HEK293 (cell line): ENCODE data around the gene IRF8.

Experiments used
- CTCF ChIA-PET: fragments of 350-600 bp; formaldehyde crosslinking; extraction: SDS; loops from one replicate; lab custom pipeline; 2021; ENCODE audit warnings: antibody characterized with exemption; lab: Yijun Ruan, JAX
- POLR2A ChIA-PET: fragments of 300-600 bp; formaldehyde crosslinking; extraction: SDS; loops from one replicate; lab custom pipeline; 2020; ENCODE audit warnings: antibody characterized with exemption, inconsistent platforms; lab: Yijun Ruan, JAX
- H3K27ac ChIP-seq: fragments of 200-500 bp; sonication (Bioruptor generic); 2 replicates; pipeline ENCODE4 v1.5.1; 2014; ENCODE audit warnings: low read depth, low read length, control low read depth, inconsistent platforms; ENCODE audit errors: extremely low read depth
- H3K36me3 ChIP-seq, 2 experiments: fragments of 200-500 bp in 1 of 2; sonication (Bioruptor generic) in 1 of 2; 1 replicate in 1 of 2; 2 replicates in 1 of 2; pipeline ENCODE4 v1.5.1; 2014 to 2017; ENCODE audit warnings: inconsistent platforms in 2 of 2, low read length in 2 of 2; ENCODE audit not compliant: control insufficient read depth in 2 of 2, insufficient read depth in 1 of 2
- H3K4me1 ChIP-seq: fragments of 200-500 bp; sonication (Bioruptor generic); 2 replicates; pipeline ENCODE4 v1.5.1; 2014; ENCODE audit warnings: mild to moderate bottlenecking, low read length, inconsistent platforms; ENCODE audit not compliant: control insufficient read depth, insufficient read depth
- H3K4me3 ChIP-seq: 2 replicates; pipeline ENCODE4 v1.5.1; 2011; ENCODE audit warnings: low read depth, mild to moderate bottlenecking, control low read depth, low read length, moderate library complexity
- H3K9me3 ChIP-seq: fragments of 200-500 bp; sonication (Bioruptor generic); 2 replicates; pipeline ENCODE4 v1.5.1; 2014; ENCODE audit warnings: low read depth, low read length, inconsistent platforms; ENCODE audit not compliant: control insufficient read depth, insufficient read depth
- EGR2 ChIP-seq: fragments of 450-650 bp; formaldehyde crosslinking; IDR thresholded peaks from 2 replicates; pipeline ENCODE4 v1.5.1; 2016; ENCODE audit warnings: low read depth, missing biosample characterization, missing genetic modification characterization
- KLF1 ChIP-seq: fragments of 450-650 bp; formaldehyde crosslinking; IDR thresholded peaks from 2 replicates; pipeline ENCODE4 v1.5.1; 2016; ENCODE audit warnings: missing biosample characterization, missing genetic modification characterization
- KLF16 ChIP-seq: fragments of 450-650 bp; formaldehyde crosslinking; IDR thresholded peaks from 2 replicates; pipeline ENCODE4 v1.5.1; 2017; ENCODE audit warnings: missing biosample characterization, missing genetic modification characterization
- SCRT2 ChIP-seq: fragments of 450-650 bp; formaldehyde crosslinking; IDR thresholded peaks from 2 replicates; pipeline ENCODE4 v1.5.1; 2016; ENCODE audit warnings: missing biosample characterization, missing genetic modification characterization
- ZNF121 ChIP-seq: fragments of 450-650 bp; formaldehyde crosslinking; IDR thresholded peaks from 2 replicates; pipeline ENCODE4 v1.5.1; 2016; ENCODE audit warnings: missing biosample characterization, missing genetic modification characterization
- ZNF214 ChIP-seq: fragments of 450-650 bp; formaldehyde crosslinking; IDR thresholded peaks from 2 replicates; pipeline ENCODE4 v1.5.1; 2017; ENCODE audit warnings: missing biosample characterization, mild to moderate bottlenecking, missing genetic modification characterization, borderline replicate concordance
- ZNF350 ChIP-seq: fragments of 450-650 bp; formaldehyde crosslinking; IDR thresholded peaks from 2 replicates; pipeline ENCODE4 v1.5.0; 2017; ENCODE audit warnings: missing biosample characterization, mild to moderate bottlenecking, missing genetic modification characterization
- ZNF501 ChIP-seq: fragments of 450-650 bp; formaldehyde crosslinking; IDR thresholded peaks from 2 replicates; pipeline ENCODE4 v1.5.1; 2016; ENCODE audit warnings: missing biosample characterization, missing genetic modification characterization
- ZNF529 ChIP-seq: fragments of 450-650 bp; formaldehyde crosslinking; IDR thresholded peaks from 2 replicates; pipeline ENCODE4 v1.5.1; 2017; ENCODE audit warnings: missing genetic modification characterization, missing biosample characterization; ENCODE audit not compliant: insufficient replicate concordance
- ZNF544 ChIP-seq: fragments of 450-650 bp; formaldehyde crosslinking; IDR thresholded peaks from 2 replicates; pipeline ENCODE4 v1.5.0; 2017; ENCODE audit warnings: missing biosample characterization, missing genetic modification characterization
- ZNF555 ChIP-seq: fragments of 450-650 bp; formaldehyde crosslinking; conservative IDR thresholded peaks from 2 replicates; pipeline ENCODE4 v1.5.1; 2017; ENCODE audit warnings: missing biosample characterization, mild to moderate bottlenecking, missing genetic modification characterization, inconsistent platforms
- ZNF558 ChIP-seq: fragments of 450-650 bp; formaldehyde crosslinking; IDR thresholded peaks from 2 replicates; pipeline ENCODE4 v1.5.1; 2016; ENCODE audit warnings: missing biosample characterization, missing genetic modification characterization
- ZNF560 ChIP-seq: fragments of 450-650 bp; formaldehyde crosslinking; IDR thresholded peaks from 2 replicates; pipeline ENCODE4 v1.5.1; 2017; ENCODE audit warnings: missing biosample characterization, missing genetic modification characterization, borderline replicate concordance
- ZNF670 ChIP-seq: fragments of 450-650 bp; formaldehyde crosslinking; IDR thresholded peaks from 2 replicates; pipeline ENCODE4 v1.5.1; 2016; ENCODE audit warnings: missing biosample characterization, missing genetic modification characterization, low read depth
- ZNF677 ChIP-seq: fragments of 450-650 bp; IDR thresholded peaks from 2 replicates; pipeline ENCODE4 v1.5.0; 2018; ENCODE audit warnings: missing biosample characterization, mild to moderate bottlenecking, missing genetic modification characterization, moderate library complexity
- ZNF776 ChIP-seq: fragments of 450-650 bp; formaldehyde crosslinking; IDR thresholded peaks from 2 replicates; pipeline ENCODE4 v1.5.0; 2017; ENCODE audit warnings: missing biosample characterization, missing genetic modification characterization, borderline replicate concordance
- ZNF830 ChIP-seq: fragments of 450-650 bp; IDR thresholded peaks from 2 replicates; pipeline ENCODE4 v1.5.0; 2018; ENCODE audit warnings: missing biosample characterization, missing genetic modification characterization, low read depth, mild to moderate bottlenecking, moderate library complexity
- ZSCAN30 ChIP-seq: fragments of 450-650 bp; IDR thresholded peaks from 2 replicates; pipeline ENCODE4 v1.5.1; 2018; ENCODE audit warnings: missing biosample characterization, mild to moderate bottlenecking, missing genetic modification characterization, moderate library complexity
- TF ChIP-seq, protein P1 (sequence below): fragments of 450-650 bp; formaldehyde crosslinking; conservative IDR thresholded peaks from 2 replicates; pipeline ENCODE4 v1.5.1; 2016; ENCODE audit warnings: low read depth, missing biosample characterization, missing genetic modification characterization

The IRF8 gene

DNA sequence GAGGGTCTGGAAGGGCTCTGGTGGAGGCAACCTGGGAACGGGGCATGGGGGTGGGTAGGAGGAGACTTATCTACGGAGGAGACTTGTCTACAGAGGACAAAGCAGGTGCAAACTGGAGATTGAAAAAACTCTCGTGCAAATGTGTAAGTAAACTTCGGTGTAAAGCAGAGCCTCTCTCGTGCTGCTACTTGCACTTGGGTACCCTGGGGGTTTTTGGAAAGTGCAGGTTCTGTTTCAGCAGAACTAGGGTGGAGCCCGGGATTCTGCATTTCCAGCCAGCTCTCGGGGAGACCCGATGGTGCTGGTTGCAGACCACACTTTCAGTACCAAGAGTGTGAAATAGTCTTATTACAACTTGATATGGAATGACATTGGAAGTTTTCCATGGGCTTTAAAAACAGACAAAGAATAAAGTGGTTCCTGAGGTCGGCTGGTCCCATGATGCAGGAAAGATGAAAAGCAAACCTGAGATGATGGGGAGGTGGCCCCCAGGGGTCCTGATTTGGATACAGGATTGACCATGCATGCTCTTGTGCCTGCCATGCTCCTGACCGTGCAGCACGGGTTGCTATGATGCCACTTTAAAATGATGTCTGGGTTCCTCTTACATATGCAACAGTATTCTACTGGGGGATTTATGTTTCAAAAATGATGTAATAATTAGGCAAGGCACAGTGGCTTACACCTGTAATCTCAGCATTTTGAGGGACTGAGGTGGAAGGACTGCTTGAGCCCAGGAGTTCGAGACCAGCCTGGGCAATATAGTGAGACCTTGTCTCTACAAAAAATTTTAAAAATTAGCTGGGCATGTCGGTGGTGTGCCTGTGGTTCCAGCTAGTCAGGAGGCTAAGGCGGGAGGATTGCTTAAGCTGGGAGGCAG is 69.3 kb downstream of the IRF8 start:
- CTCF ChIA-PET: interaction anchor here (1.0 kb wide), 1 partner anchor 39 kb away, joined by 3 read pairs; no protein-coding TSS in a partner anchor
- Histone ChIP-seq H3K27ac (no peak overlapping the region), H3K4me3 (no peak overlapping the region), H3K9me3 (no peaks in the 10 kb centered on the region), H3K36me3 (no peaks in the 10 kb centered on the region), H3K4me1 (no peaks in the 10 kb centered on the region)
- POLR2A ChIA-PET: no interaction called here
- TF ChIP-seq SCRT2 (tag by site-specific recombination) (peak; percentile 65), ZNF560 (tag by site-specific recombination) (no peak), KLF1 (tag by site-specific recombination) (no peak), ZNF529 (no peak), ZNF677 (tag by site-specific recombination) (no peak), KLF16 (tag by site-specific recombination) (no peak)

DNA sequence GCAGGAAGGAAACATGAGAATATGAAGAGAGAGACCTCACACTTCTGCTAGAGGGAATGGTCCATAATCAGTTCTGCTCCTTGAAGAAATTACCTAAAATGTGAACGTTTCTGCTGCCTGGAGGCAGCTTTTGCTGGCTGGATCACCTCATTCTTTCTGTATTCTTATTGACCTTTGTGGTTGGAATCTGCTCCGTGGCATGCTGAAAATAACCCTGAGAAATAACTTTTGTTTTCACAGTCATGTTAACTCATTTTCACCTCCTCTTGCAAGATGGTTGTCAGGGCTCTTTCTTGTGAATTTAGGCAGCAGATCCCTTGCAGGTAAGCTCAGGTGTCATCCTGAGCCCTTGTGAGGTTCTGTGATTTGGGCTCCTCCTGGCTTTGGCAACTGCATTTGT is 70.2 kb downstream of the IRF8 start:
- ChIA-PET CTCF (interaction anchor here (1.0 kb wide), 1 partner anchor 40 kb away, joined by 3 read pairs; no protein-coding TSS in a partner anchor), POLR2A (no interaction called here)
- Histone ChIP-seq H3K4me3 (no peak overlapping the region), H3K36me3 (no peaks in the 10 kb centered on the region), H3K27ac (no peak overlapping the region), H3K4me1 (no peaks in the 10 kb centered on the region), H3K9me3 (no peaks in the 10 kb centered on the region)
- TF ChIP-seq ZNF501: no peak
- TF ChIP-seq, protein P1, sequence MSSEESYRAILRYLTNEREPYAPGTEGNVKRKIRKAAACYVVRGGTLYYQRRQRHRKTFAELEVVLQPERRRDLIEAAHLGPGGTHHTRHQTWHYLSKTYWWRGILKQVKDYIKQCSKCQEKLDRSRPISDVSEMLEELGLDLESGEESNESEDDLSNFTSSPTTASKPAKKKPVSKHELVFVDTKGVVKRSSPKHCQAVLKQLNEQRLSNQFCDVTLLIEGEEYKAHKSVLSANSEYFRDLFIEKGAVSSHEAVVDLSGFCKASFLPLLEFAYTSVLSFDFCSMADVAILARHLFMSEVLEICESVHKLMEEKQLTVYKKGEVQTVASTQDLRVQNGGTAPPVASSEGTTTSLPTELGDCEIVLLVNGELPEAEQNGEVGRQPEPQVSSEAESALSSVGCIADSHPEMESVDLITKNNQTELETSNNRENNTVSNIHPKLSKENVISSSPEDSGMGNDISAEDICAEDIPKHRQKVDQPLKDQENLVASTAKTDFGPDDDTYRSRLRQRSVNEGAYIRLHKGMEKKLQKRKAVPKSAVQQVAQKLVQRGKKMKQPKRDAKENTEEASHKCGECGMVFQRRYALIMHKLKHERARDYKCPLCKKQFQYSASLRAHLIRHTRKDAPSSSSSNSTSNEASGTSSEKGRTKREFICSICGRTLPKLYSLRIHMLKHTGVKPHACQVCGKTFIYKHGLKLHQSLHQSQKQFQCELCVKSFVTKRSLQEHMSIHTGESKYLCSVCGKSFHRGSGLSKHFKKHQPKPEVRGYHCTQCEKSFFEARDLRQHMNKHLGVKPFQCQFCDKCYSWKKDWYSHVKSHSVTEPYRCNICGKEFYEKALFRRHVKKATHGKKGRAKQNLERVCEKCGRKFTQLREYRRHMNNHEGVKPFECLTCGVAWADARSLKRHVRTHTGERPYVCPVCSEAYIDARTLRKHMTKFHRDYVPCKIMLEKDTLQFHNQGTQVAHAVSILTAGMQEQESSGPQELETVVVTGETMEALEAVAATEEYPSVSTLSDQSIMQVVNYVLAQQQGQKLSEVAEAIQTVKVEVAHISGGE: no peak
- no peak for TF ChIP-seq ZSCAN30 (tag by site-specific recombination)
- no peak for TF ChIP-seq ZNF558 (tag by site-specific recombination)
- no peak for TF ChIP-seq EGR2 (tag by site-specific recombination)

DNA sequence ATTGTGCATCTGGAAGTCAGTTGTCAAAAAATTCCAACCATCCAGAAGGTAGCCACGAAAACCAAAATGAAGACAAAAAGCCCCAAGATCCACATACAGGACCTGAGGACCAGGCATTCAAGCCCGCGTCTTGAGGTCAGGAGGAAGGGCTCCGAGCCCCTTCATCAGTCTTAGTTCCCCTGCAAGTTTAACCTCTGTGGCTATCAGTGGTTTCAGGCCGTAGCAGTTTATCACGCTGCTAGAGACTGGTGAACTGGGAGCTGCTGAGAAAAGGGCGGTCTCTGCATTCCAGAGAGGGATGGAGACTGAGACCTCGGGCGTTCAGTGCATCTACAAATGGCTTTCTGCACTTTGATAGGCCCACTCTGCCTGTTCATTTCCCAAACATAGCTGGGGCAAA is 70.6 kb downstream of the IRF8 start:
- Histone ChIP-seq H3K36me3 (no peaks in the 10 kb centered on the region), H3K27ac (no peak overlapping the region), H3K4me1 (no peaks in the 10 kb centered on the region), H3K9me3 (no peaks in the 10 kb centered on the region), H3K4me3 (no peak overlapping the region)
- CTCF ChIA-PET: interaction anchor here (0.5 to 0.9 kb wide), 2 partner anchors 150 to 294 kb away, joined by 3 read pairs; no protein-coding TSS in a partner anchor
- POLR2A ChIA-PET: no interaction called here
- no peak for TF ChIP-seq ZNF776
- no peak for TF ChIP-seq ZNF670
- no peak for TF ChIP-seq ZNF830 (tag by site-specific recombination)
- TF ChIP-seq ZNF544 (tag by site-specific recombination): no peak
- no peak for TF ChIP-seq ZNF350 (tag by site-specific recombination)
- TF ChIP-seq ZNF214 (tag by site-specific recombination): no peak
- no peak for TF ChIP-seq SCRT2 (tag by site-specific recombination)
- TF ChIP-seq ZNF121 (tag by site-specific recombination): no peak
- no peak for TF ChIP-seq ZNF555
